Stimulated activated CD4-positive, alpha-beta T cell treated with anti-CD3 and anti-CD28 coated beads, Interleukin-1b, Interleukin-23, amount 100 ng/mL, for 48 hours (primary cell): ENCODE measurements around the gene FRY.
"Not testable (repeated sequence)": the region's sequence is repeated elsewhere in the genome, so short reads cannot be mapped to it uniquely, and the experiment has no call there.

Source experiments
- DNase-seq: peaks from one replicate; pipeline ENCODE4 v3.0.0-alpha.2; 2020

Gene FRY

GRCh38 chr13:32044446-32044845 is 12.9 kb downstream of the FRY start:
- no peak for DNase-seq

- no peak for DNase-seq
Observed at GRCh38 chr13:32045537-32045936, 14.0 kb downstream of the FRY start.

GRCh38 chr13:32045982-32046785 is 14.6 kb downstream of the FRY start:
- no peak for DNase-seq

- no peak for DNase-seq
Observed at GRCh38 chr13:32047088-32047487, 15.5 kb downstream of the FRY start.

GRCh38 chr13:32047793-32048192 is 16.2 kb downstream of the FRY start:
- DNase-seq = no peak

GRCh38 chr13:32048816-32049215 is 17.2 kb downstream of the FRY start:
- DNase-seq = no peak

GRCh38 chr13:32051156-32051555 is 19.6 kb downstream of the FRY start:
- no peak for DNase-seq

- no peak for DNase-seq
Observed at GRCh38 chr13:32056316-32056715, 24.7 kb downstream of the FRY start.

GRCh38 chr13:32057325-32057724 is 25.8 kb downstream of the FRY start:
- not testable (repeated sequence) for DNase-seq

- no peak for DNase-seq
Observed at GRCh38 chr13:32059511-32059984, 28.0 kb downstream of the FRY start.

GRCh38 chr13:32060401-32060878 is 28.9 kb downstream of the FRY start:
- no peak for DNase-seq

GRCh38 chr13:32063619-32064233 is 32.2 kb downstream of the FRY start:
- no peak for DNase-seq

GRCh38 chr13:32067149-32067961 is 35.8 kb downstream of the FRY start:
- no peak for DNase-seq

GRCh38 chr13:32068255-32068654 is 36.7 kb downstream of the FRY start:
- DNase-seq = no peak

GRCh38 chr13:32073180-32073864 is 41.7 kb downstream of the FRY start:
- no peak for DNase-seq

- DNase-seq = no peak
Observed at GRCh38 chr13:32075170-32075851, 43.7 kb downstream of the FRY start.

- no peak for DNase-seq
Observed at GRCh38 chr13:32079587-32079986, 48.0 kb downstream of the FRY start.

- no peak for DNase-seq
Observed at GRCh38 chr13:32080328-32080744, 48.8 kb downstream of the FRY start.

- no peak for DNase-seq
Observed at GRCh38 chr13:32081591-32081990, 50.0 kb downstream of the FRY start.

GRCh38 chr13:32086366-32086765 is 54.8 kb downstream of the FRY start:
- DNase-seq = no peak

GRCh38 chr13:32086791-32087441 is 55.3 kb downstream of the FRY start:
- DNase-seq = no peak
